GM18511 (cell line): ENCODE results near the gene PPIP5K2.
"Not testable (repeated sequence)": the region's sequence is repeated elsewhere in the genome, so short reads cannot be mapped to it uniquely, and the experiment has no call there.

Experiments used
- ATAC-seq: cut with Tn5 transposase; IDR thresholded peaks from one replicate; pipeline ENCODE4 v1.9.1; 2021; ENCODE audit warnings: mild to moderate bottlenecking, moderate library complexity; ENCODE audit not compliant: unreplicated experiment

Gene PPIP5K2

DNA sequence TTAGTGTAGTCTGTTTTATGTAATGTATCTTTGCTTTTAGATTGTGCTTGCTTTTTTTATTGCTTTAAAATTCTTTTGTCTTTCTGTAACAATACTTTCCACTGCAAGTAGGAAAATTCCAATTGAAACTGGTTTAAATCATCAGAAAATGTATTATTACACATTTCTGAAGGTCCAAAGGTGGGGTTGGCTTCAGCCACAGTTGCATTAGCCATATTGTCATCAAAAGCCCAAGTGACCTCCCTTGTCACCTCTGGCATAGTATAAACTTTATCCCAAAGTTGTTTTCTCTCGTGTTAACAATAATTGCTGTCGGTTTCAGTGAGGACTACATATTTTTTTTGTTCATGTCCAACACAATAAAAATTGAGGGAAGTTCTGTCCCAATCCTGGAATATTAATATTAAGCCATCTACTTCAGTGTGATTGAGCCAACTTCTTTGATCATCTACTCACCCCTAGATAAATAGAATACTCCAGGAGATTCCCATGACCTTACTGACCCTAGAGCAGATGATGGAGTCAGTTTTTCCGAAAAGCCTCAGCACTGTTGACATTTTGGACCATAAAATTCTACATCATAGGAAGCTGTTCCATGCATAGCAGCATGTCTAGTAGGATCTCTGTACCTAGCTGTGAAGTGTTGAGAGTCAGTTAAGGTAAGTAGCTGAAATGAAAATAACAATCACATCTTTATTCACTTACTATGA is 86.0 kb downstream of the PPIP5K2 start:
- ATAC-seq = no peak

DNA sequence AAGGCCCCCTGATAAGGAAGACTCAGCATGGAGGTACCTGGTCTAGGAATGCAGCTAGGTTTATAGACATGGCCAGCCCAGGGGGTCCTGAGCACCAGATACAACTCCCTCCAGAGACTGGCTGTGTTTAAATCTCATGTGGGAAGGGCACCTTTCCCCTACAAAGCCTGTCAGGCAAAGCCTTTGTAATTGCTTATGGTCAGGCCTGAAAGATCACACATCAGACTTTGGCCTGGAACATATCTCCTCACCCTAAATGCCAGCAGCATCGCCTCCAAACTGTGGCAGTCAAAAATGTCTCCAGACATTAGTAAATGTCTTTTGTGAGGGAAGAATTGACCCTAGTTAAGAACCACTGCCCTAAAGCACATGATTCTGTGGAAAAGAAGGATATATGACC is 86.9 kb downstream of the PPIP5K2 start:
- ATAC-seq = no peak

DNA sequence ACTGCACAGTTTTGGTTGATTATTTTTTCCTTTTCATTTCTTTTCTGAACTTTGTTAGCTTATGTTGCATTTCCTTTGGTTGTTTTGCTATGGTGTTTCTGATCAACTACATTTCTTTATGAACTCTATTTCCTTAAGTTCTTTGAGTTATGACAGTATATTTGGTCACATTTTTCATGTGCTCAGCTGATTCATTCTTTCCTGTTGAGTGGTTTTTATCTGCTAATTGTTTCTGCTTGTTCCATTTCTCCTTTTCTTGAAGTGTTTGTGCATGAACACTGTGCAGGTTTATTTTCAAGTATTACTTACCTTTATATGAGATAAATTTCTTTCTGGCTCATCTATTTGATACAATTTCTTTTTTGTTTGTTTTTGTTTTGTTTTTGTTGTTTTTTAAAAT is 87.6 kb downstream of the PPIP5K2 start:
- ATAC-seq = no peak

DNA sequence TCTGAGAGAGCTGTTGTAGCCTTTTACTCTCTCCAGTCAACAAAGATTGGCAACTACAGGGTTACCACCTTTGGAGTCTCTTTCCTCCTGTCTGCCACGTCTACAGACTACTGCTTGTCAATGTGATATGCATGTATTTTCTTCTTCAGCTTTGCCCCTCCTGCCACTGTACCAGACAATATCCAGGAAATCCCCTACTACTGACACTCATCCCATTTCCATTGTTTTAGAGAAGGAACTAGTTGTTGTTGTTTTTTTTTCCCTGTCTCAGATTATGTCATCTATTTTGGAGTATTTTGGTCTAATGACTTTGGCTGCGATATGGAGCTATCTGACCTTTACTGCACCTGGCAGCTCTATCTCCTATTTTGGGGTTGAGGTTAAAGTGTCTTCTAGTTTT is 88.4 kb downstream of the PPIP5K2 start:
- ATAC-seq = no peak

DNA sequence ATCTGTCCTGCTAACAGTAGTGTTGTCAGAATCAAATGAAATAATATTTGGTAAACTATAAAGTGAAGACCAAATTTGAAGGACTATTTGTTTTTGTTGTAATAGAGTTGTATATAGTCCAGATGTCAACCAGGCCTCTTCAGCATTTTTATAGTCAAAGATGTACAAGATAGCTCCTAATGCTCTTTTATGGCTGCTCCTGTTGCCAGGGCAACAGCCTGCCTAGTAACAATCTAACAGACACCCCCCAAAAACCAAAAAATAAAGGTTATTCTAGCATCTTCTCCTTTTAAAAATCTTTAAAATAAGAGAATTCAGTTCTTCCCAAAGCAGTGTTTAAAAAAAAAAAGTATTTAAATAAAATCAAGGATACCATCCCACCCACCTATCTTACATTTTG is 89.0 kb downstream of the PPIP5K2 start:
- no peak for ATAC-seq

DNA sequence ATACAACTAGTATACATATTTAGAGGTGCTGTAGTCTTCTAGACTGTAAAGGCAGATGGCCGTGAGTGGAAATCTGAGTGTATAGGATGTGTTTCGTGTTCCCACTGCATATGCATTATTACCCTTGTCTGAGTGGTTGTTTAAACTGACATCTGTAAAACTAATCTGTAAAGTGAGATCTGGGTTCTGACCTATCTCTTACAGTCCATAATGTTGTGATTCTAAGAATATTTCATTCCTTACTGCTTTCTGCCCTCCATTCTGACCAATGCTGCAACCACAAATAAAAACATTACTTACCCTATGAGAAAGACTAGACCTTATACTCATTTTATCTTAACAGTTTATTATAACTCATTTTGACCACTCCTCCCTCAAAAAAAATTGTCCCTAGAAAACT is 90.9 kb downstream of the PPIP5K2 start:
- ATAC-seq = no peak

DNA sequence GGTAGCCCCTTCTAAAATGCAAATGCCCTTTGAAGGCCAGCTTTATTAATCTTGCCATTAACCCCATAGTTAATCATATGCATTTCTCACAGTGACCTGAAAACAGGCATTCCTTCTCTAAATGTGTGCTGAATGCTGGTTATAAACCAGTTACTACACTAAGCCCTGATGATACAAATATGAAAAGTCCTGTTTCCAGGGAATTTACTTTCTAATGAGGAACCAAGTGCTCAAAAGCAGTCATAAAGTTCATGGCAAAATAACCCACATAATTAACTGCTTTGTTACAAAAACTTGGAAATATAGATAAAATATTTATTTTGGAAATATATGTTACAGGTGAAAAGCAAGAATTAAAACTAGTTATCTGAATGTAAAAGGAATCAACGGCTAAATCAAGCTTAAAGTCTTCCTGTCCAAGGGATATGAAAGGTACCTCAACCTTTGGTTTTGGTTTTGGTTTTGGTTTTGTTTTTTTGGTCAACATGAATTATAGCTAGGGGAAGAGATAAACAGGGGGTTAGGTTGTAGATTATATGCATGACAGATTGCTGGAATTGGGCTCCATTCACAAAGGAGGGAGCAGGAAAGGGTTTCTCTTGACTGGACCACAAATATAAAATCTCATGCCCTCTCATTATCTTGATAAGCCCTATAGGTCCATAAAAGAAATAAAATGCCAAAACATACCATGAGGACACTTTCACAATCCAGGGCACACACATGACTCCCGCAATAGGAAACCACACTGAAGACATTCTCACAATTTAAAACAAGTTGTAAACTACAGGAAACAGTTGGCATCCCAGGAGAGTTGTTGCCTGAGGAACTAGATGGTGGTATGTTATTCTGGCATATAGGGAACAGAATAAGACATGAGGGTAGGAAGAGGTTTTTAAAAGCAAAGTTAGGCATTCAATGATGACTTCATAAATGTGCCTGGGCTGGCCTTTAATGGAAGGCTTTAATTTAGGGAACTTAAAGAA is 91.8 kb downstream of the PPIP5K2 start:
- ATAC-seq = peak; percentile 86

DNA sequence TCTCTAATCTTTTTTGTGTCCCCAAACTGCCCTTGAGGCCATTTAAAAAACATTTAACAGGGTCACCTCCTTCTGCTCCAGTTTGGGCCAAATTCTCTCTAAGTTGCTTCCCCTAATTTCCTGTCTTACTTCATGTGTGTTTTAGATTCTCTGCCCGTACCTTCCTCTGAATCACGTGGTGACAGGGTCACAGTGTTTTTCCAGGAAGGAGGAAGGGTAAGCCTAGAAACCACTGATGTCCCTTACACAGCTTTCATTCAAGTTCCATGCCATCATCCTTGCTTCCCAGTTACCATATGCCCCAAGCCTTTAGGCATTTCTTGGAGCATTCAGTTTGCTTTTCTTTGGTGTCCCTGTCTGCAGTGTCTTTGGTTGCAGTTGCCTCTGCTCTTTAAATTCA is 96.0 kb downstream of the PPIP5K2 start:
- ATAC-seq = no peak

DNA sequence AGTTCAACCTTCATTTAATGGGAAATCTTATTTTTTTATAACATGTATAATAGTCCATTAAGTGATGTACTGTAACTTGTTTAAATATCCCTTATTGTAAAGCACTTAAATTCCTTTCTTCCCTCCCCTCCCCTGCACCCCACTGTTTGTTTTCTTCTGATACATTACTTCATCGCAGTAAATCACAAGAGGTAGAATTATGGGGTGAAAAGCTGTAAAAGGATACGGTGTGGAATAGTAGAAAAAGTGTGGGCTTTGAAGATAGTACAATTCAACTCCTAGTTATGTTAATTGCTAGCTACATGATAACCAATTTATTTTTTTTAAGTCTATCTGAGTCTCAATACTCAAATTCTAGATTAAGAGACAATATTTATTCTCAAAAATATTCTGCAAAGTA is 96.6 kb downstream of the PPIP5K2 start:
- ATAC-seq = no peak

DNA sequence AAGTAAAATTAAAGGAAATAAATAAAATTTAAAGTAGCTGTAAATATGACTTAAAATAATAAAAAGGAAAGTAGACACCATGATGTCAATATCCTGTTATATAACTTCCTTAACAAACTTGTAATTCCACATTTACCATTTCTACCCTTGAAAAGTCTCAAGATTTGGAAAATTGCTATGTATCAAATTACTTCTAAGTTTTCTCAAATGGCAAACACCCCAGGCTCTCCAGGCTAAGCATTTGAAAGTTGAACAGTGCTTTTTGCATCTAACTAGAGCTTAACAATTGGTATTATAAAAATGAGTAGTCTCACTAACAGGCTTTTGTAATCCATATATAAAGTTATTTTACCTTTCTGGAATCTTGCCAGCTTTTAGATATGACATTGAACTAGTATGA is 97.0 kb downstream of the PPIP5K2 start:
- no peak for ATAC-seq

DNA sequence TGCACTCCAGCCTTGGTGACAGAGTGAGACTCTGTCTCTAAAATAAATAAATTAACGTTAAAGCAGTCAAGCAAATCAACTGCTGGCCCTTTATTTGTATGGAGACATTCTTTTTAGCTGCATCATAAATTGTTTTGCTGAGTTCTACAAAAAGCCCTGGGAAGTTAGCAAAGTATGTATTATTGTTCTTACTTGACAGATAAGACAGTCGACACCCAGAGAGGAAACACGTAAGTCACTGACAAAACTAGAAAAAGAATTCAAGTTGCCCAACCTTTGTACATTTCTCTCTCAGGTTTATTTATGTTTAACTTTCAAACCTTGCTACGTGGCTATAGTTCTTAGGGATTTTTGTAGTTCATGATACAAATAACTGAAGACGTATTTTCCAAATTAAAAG is 98.1 kb downstream of the PPIP5K2 start:
- ATAC-seq = no peak

DNA sequence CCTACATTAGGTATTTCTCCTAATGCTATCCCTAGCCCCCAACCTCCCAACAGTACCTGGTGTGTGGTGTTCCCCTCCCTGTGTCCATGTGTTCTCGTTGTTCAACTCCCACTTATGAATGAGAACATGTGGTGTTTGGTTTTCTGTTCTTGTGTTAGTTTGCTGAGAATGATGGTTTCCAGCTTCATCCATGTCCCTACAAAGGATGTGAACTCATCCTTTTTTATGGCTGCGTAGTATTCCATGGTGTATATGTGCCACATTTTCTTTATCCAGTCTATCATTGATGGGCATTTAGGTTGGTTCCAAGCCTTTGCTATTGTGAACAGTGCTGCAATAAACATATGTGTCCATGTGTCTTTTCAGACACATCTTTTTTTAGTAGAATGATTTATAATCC is 99.0 kb downstream of the PPIP5K2 start:
- not testable (repeated sequence) for ATAC-seq

DNA sequence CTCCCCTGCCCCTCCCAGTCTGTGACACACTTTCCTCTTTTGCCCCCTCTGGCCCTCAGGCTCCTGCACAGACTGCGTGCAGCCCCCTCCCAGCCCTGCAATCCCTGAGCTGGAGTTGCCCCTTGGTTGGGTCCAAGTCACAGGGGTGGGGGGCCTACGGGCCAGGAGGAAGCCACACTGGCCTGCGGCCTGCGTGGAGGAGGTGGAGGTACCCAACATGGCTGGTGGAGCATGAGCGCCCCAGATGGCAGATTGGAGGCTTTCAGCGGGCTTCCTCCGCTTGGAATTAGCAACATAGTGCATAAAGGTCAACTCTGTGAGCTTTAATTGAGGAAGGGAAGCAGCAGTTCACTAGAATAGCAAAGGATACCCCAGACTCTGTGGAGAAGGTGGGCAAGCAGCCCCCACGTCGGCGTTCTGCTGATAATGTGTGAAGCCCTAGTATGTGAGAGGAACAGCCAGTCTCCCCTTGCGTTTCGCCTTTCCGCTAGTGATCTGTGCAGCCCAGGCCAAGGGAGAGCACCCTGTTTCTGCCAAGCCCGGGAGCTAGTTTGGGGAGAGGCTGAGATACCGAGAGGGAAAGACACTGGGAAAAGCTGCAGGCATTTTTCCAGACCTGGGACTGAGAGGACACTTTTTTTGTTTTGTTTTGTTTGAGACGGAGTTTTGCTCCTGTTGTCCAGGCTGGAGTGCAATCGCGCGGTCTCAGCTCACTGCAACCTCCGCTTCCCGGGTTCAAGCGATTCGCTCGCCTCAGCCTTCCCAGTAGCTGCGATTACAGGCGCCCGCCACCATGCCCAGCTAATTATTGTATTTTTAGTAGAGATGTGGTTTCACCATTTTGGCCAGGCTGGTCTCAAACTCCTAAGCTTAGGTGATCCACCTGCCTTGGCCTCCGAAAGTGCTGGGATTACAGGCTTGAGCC is 103.2 kb downstream of the PPIP5K2 start:
- ATAC-seq = no peak

DNA sequence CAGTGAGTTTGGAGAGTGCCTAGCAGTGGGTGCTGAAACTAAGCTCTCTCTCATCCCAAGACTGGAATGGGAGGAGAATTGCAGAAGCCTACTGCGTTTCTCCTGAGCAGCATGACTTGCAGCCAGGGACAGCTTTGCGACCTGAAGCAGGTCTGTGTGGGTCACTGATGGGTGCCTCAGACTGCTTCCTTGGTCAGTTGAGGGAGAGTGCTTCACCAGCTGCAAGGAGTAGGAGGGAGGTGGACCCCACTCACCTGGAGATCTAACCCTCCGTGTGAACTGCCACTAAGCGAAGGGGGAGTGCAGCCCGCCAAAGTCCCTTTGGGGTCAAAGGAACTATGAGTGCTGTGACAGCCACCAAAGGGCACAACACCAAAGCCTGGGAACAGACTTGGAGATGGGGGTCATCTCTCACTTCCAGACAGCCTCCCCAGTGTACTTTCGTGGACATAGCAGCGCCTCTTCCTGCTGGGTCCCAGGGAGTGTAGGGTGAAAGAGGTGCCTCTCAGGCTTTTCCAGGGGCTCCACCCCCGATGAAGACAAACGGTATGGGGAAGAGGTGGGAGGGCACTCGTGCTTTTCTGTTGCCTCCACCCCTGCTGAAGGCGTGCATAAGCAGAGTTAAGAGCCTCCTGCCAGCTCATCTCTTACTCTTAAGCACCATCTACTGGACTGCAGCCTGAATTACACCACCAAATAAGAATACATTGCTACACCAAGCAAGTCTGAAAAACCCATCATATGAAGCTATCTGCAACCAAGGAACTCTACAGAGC is 104.2 kb downstream of the PPIP5K2 start:
- peak; percentile 91 for ATAC-seq

DNA sequence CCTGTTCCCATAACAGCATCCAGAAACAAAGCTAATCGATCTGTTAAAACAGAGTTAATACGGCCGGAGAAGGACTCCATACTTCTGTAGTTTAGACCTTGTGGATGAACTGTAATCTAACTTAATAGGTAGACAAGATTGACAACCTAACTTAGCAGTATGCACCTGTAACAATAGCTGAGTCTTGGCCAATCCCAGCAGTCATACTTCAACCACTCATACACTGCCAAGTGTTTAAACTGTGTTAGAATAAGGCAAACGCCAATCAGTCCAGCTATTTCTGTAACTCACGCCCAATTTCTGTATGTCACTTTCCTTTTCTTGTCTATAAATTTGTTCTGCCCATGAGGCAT is 104.8 kb downstream of the PPIP5K2 start:
- no peak for ATAC-seq

DNA sequence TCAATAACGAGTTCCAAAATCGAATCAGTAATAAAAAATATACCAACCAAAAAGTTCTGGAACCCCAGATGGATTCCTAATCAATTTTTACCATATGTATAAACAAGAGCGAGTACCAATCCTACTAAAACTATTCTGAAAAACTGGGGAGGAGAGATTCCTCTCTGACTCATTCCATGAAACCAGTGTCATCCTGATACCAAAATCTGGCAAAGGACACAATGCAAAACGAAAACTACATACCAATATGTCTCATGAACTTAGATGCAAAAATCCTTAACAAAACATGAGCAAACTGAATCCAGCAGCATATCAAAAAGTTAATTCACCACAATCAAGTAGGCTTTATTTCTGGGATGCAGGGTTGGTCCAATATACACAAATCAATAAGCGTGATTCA is 108.0 kb downstream of the PPIP5K2 start:
- no peak for ATAC-seq

DNA sequence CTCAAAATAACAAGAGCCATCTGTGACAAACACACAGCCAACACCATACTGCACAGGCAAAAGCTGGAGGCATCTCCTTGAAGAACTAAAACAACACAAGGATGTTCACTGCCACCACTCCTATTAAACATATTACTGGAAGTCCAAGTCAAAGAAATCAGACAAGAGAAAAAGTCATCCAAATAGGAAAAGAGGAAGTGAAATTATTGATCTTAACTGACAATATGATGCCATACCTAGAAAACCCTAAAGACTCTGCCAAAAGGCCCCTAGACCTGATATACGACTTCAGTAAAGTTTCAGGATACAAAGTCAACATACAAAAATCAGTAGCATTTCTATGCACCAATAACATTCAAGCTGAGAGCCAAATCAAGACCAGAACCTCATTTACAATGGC is 108.5 kb downstream of the PPIP5K2 start:
- no peak for ATAC-seq

DNA sequence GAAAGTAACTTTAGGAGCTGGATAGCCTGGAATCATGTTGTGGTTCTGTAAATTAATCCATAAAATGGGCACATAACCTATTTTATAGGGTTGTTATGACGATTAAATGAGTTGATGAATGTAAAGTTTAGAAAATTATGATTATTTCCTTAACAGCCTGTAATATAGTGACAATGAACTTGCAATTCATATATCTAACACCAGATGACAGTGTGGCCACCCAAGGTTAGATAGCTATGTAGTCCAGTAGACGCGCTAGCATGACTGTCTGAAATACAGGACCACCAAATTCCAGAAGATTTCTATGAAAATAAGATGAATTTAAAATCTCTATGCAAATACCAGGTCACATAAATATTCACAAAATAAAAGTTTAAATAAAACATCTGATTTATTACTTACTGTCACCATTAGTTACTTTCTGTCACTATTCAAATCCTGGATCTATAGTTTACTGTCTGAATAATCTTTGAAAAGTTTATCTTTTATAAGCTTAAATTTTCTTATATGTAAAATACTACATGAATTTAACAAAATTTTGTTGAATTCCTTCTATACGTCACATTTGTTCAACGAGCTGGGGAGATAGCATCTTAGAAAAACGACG is 112.4 kb downstream of the PPIP5K2 start:
- peak; percentile 77 for ATAC-seq

DNA sequence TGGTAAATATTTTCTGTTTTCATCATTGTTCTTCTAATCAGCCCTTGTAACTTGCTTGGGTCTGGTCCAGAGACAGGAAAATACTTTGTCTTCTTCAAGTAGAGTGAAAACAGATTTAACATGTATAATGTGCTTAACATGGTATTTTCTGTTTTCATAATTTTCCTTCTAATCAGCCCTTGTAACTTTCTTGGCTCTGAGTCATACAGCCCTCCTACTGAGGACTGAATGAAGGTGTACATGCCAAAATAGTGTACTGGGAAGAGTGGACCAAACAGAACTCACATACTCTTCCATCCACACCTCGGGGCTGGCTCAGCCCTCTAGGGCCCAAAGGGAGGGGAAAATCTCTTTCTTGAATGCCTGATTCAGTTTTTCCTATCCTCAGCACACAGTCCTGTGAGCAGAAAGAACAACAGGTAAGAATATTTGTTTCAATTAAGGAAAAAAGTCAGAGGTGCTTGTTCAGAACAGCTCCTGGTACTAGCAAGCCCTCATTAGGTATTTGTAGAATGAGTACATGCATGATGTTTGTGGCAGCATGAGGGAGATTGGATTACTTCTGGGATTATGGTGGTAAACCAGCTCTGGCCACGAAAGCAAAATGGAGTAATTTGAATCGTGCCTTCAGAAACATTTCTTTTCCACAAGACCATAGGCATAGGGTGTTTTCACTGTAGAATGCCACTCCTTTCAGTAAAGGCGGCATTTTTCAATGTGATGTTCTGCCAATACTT is 114.3 kb downstream of the PPIP5K2 start:
- ATAC-seq = no peak
